SW480 (cell line): ENCODE results near the gene NGFR.
A peak's percentile ranks its signal among the peaks of the same experiment; 100 is the strongest.
"Not testable (repeated sequence)": the region's sequence is repeated elsewhere in the genome, so short reads cannot be mapped to it uniquely, and the experiment has no call there.

Experiments used
- DNase-seq: peaks from one replicate; pipeline ENCODE4 v3.0.0-alpha.2; 2016; ENCODE audit warnings: low spot score

Gene NGFR

GRCh38 chr17:49545806-49546545, 50.9 kb downstream of the NGFR start:
- DNase-seq = no peak

- no peak for DNase-seq
These were observed 51.7 kb downstream of the NGFR start for GRCh38 chr17:49546546-49547535.

- DNase-seq = no peak
These were observed 52.5 kb downstream of the NGFR start for GRCh38 chr17:49547566-49547965.

- DNase-seq = no peak
These were observed 53.0 kb downstream of the NGFR start for GRCh38 chr17:49548051-49548505.

- DNase-seq = peak; percentile 55
These were observed 53.6 kb downstream of the NGFR start for GRCh38 chr17:49548506-49549310.

GRCh38 chr17:49549311-49549605, 54.2 kb downstream of the NGFR start:
- no peak for DNase-seq

DNA sequence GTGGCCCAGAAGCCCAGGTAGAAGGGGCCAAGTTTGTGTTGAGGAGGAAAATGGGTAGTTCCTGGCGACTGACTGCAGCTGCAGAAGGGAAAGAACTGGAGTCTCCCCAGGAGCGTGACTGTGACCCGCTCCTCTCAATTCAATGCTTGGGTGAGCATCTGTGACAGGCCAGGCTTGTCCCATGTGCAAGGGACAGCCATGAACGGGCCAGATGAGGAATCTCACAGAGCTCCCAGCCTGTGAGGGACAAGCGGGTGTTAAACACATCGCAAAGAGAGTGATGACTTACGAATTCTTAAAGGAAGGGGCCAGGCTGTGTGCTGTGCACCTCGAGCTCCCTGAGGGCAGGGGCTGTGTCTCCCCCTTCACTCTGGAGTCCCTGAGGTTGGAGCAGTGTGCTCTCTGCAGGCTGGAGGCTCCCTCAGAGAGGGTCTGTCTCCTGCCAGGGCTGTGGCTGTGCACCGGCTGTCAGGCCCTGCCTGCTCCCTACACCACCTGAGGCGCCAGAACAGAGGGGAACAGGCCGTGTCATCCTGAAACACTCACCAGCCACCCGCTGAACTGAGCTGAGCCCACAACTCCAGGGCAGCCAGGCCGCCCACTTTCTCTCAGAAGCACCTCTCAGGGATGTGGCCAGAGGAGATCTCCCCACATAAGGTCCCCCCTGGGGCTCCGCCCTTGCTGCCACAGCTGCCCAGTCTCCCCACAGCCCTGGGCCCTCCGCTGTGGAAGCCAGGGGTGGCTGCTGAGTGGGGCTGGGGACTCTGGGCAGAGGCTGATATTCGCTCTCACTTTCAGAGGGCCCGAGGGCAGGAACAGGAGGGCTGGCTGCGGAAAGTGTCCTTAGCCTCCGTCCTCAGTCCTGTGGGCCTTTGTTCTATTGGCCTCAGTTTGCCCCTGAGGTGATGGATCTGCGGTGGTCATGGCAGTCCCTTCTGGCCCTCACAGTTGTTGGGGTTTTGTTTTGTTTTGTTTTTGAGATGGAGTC, 54.9 kb downstream of the NGFR start:
- no peak for DNase-seq

DNA sequence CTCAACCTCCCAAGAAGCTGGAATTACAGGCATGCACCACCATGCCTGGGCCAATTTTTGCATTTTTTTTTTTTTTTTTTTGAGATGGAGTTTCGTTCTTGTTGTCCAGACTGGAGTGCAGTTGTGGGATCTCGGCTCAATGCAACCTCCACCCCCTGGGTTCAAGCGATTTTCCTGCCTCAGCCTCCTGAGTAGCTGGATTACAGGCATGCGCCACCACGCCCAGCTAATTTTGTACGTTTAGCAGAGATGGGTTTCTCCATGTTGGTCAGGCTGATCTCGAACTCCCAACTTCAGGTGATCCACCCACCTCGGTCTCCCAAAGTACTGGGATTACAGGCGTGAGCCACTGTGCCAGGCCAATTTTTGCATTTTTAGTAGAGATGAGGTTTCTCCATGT, 55.7 kb downstream of the NGFR start:
- not testable (repeated sequence) for DNase-seq

DNA sequence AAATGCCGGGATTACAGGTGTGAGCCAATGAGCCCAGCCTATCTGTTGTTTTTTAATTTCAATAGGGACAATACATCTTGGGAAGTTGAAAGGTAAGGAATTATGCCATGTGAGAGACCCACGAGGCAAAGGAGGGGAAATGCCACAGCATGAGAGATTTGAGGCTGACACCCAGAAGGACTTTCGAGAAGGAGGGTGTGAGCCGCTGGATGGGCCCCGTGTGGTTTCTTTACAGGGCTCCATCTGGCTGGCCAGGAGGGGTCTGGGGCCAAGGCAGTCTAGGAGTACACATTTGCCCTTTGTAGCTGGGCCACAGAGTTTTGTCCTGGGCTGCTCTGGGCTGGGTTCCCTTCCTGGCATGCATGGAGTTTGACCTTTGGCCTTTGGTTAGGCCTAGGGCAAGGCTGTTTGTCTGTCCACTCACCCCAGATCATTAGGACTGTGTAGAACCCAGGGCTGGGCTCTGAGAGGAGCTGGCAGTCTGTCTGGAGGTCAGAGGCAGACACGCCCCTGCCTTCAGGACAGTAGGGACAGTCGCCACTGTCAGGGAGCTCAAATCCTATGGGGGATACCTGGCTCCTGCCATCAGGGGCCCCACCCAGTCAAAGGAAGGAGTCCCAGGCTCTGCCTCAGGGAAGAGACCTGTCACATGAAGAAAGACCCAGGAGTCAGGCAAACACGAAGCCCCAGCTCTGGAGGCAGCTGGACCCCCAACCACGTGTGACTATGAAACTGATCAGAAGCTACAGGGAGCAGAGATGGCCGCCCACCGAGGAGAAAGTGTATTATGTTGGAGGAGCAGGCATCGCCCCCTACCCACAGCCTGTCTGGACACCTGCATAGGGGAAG, 56.4 kb downstream of the NGFR start:
- DNase-seq = no peak

GRCh38 chr17:49552070-49552751, 57.1 kb downstream of the NGFR start:
- DNase-seq = peak; percentile 36

DNA sequence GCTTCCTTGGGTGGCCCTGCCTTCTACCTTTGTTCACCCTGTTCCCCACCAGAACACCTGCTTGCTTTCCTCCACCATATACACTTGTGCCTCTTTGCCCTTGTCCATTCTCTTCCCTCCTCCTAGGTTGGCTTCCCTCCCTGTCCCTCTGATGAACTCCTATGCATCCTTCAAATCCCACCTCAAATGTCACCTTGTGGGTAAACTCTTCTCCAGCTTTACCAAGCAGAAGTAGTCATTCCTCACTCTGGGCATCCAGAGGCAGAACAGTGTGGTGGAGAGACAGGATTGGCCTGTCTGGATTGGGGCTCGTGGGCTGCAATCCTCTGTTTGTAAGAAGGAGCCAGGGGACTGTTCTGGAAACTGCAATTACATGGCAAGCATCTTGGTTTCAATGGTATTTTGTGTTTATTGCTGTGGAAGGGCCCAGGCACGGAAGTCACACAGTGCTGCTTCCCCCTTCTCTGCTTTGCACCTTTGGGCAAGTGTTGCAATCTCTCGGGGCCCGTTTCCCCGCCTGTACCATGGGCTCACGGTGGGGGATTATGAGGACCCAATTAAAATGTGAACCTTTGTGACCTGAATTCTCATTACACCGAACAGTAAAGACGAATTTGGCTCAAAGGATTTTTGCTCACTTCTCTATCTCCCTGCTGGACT, 58.7 kb downstream of the NGFR start:
- DNase-seq = no peak

DNA sequence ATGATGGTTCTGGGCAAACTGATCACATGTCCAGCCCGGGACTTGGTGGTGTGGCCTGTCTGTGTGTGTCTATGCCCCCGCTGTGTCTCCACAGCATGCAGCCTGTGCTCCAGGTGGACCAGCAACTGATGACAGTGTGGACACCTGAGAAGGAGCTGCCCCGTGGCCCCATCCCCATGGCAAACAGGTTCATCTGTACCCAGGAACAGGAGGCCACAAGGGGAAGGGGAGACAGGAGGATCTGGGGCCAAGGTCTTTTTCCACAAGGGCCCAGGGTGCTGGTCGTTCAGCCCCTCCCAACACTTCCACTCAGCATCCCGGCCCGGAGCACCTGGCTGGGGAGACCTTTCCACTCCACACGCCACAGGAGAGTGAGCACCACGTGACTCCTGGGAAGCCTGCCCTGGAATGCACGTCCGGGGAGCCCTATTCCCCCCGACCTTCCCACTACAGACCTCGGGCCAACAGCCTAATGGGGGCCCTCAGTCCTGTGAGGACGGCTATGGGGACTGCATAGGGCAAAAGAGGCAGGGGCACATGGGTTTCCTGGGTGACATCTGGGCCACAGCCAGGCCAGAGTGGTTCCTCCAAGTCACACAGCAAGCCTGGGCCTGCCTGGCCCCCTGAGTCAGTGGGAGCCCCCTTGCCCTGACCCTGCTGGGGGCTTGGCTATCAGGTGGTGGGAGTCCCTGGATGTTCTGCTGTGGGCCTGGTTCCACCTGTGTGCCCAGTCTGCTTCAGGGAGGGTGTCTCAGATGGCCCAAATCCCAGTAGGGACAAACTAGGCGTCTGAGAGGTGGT, 59.8 kb downstream of the NGFR start:
- DNase-seq = no peak

DNA sequence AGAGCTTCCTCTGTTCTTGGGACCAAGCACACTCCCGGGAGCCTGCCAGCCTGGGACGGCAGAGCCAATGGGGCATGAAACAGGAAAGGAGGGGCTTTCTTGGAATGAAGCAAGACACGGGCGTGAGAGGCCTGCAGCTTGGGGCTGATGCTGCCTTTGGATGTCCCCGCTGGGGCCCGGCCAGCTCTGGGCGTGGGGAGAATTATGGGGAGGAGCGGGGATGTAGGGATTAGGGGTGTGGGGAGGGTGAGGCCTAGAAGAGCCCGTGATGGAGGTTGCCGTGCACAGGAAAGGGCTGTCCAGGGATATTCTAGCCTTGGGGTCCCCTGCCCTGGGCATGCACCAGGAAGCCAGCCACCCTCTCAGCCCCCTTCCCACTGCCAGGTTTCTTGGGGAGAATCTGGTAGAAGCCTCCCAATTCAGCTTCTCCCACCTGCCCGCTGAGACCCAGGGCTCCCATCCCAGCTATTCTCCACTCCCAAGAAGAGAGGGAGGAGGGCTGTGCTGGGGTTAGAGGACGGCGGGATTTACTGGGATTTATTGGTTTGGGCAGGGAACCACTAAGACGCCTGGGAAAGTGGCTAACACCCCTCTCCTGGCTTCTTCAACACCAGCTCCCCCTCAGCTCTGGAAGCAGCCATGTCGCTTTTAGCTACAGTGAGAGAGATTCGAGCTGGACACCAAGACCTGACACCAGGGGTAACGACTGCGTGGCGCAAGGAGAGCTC, 60.6 kb downstream of the NGFR start:
- no peak for DNase-seq

DNA sequence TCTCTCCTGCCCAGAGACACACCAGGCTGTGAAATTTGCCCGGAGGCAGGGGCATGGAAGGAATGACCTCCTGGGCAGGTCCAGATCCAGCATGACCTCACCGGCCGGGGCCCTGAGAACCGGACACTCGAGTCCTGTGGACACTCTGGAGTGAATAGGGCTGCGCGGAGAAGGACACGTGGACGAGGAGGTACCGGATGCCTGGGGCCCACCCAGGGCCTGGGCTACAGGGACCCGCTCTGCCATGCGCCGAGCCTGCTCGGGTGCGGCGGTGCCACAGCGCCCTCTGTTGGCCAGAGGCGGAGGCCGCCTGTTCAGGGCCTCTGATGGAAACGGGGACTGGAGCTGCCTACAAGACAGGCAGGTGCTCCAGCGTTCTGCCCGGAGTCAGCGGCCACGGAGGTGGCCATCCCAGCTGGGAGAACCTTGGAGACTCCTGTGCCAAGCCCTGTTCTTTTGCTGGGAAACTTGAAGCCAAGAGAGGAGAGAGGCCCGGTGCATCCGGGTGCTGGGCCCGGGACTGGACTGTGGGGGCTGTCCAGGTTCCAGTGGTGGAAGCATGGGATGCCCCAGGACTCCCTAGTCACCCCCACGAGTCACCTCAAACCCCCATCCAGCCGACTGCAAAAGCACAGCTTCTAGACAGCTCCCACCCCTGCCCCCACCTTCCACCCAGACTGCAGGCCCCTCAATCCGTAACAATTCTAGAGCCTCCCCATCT, 61.3 kb downstream of the NGFR start:
- peak; percentile 81 for DNase-seq

DNA sequence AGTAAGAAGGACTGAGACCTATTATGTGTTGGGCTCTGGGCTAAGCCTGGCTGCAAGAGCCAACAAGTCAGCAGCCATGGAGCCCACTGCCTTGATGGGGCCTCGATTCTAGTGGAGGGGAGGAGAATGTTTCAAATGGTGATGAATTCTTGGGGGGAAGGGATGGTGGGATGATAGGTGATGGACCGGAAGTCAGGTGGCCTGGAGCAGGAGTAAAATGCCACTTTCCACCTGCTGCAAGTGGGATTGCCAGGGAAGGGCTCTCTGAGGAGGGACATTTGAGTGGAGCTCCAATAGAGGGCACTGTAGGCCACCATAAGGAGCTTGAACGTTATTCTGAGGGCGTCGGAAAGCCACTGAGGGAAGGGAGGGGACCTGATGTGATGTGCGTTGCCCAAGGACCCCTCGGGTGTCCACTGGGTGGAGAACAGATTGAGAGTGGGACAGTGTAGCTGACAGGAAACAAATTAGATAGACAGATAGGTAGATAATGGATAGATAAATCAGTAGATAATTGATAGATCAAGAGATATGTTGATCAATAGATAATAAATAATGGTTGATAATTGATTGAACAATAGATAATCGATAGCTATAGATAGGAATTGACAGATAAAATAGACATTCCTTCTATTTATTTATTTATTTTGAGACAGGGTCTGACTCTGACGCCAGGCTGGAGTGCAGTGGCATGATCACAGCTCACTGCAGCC, 62.4 kb downstream of the NGFR start:
- peak; percentile 73 for DNase-seq
